Measurements from ENCODE around the gene ALG2. TPM values are rescaled to one million over a fixed set of nuclear protein-coding genes. Genes with fewer than 3 reads are reported as not detected.

Gene ALG2
- total RNA-seq, 2 experiments from 2014 or later: 26.5 to 35.2 TPM

DNA sequence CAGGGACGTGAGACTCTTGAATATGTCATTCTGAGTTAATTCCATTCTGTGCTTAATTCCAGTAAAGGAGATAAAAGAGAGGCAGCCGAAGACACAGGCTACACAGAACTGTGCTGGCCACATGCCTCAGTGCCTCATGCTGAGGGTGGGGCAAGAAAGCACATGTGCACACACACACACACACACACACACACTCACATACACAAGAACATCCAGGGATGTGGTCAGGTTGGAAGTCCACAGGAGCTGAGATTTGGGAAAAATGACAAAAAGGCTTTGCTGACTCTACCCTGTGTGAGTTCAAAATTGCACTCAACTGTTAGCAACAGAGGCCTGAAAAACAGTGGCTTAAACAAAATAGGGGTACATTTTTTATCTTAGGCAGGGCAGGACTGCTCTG is 40.5 kb downstream of the ALG2 start:
- ChIA-PET POLR2A (interaction anchor here (0.7 kb wide), 1 partner anchor 629 kb away, joined by 3 read pairs; no protein-coding TSS in a partner anchor), CTCF (ENCODE audit: unreplicated experiment) (no interaction called here)

DNA sequence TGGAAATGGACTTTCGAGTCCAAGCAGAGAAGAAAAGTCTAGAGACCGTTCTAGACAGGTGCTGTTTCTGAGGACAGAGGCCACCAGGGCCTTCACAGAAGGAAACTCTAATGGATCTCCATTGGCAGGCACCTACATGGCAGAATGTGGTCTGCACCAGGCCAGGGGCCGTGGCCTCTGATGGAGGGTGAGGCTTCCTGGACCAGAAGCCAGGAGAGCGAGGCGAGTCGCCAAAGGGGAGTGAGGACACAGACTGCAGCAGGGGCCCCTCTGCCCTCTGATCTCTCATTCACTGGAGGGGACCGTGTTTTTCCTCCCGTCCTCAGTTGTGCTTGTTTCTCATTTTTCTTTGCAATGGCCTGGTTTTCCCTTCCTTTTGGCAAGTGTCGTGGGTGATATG is 41.1 kb downstream of the ALG2 start:
- no peak overlapping the region for H3K4me3 ChIP-seq (ENCODE audit: low read depth, low read length, poor library complexity, severe bottlenecking)
- no peak for DNase-seq (ENCODE audit: low spot score)
- intact Hi-C loops (cut with micrococcal nuclease; ENCODE audit: unreplicated experiment): loop anchor here (10.0 kb wide), 7 partner anchors 154 to 1414 kb away; no protein-coding TSS in a partner anchor
- ChIA-PET POLR2A (no interaction called here), CTCF (ENCODE audit: unreplicated experiment) (no interaction called here)
- H3K4me1 ChIP-seq (ENCODE audit: insufficient read depth, low read length, poor library complexity, severe bottlenecking): peaks cover 7% of the 10 kb centered on the region
- BruUV-seq (replicated peaks): no TSS peak
- H3K79me2 ChIP-seq (ENCODE audit: insufficient read depth, low read depth, low read length): no peaks in the 10 kb centered on the region
- H3K27ac ChIP-seq (ENCODE audit: low read depth, low read length, poor library complexity, severe bottlenecking): no peak overlapping the region
- no peak overlapping the region for H3K4me2 ChIP-seq (ENCODE audit: low read length)
- TF ChIP-seq, protein P1, sequence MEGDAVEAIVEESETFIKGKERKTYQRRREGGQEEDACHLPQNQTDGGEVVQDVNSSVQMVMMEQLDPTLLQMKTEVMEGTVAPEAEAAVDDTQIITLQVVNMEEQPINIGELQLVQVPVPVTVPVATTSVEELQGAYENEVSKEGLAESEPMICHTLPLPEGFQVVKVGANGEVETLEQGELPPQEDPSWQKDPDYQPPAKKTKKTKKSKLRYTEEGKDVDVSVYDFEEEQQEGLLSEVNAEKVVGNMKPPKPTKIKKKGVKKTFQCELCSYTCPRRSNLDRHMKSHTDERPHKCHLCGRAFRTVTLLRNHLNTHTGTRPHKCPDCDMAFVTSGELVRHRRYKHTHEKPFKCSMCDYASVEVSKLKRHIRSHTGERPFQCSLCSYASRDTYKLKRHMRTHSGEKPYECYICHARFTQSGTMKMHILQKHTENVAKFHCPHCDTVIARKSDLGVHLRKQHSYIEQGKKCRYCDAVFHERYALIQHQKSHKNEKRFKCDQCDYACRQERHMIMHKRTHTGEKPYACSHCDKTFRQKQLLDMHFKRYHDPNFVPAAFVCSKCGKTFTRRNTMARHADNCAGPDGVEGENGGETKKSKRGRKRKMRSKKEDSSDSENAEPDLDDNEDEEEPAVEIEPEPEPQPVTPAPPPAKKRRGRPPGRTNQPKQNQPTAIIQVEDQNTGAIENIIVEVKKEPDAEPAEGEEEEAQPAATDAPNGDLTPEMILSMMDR (conservative IDR thresholded peaks at IDR 0.05; ENCODE audit: low read length): no peak
- TF ChIP-seq EZH2phosphoT487 (IDR thresholded peaks at IDR 0.05; ENCODE audit: borderline replicate concordance, low read depth, low read length): no peak
- no peaks in the 10 kb centered on the region for H4K20me1 ChIP-seq (ENCODE audit: insufficient read depth, low read length)
- no peak overlapping the region for H2AFZ ChIP-seq (ENCODE audit: low read length)
- H3K9me2 ChIP-seq (ENCODE audit: insufficient read depth, low read length): no peaks in the 10 kb centered on the region
- H3K36me3 ChIP-seq (ENCODE audit: insufficient read depth, low read length): no peaks in the 10 kb centered on the region
- no peaks in the 10 kb centered on the region for H3K9me3 ChIP-seq (ENCODE audit: low read length)

More for the DNA sequence above, 40.5 kb downstream of the ALG2 start:
- Histone ChIP-seq H3K36me3 (ENCODE audit: insufficient read depth, low read length) (no peaks in the 10 kb centered on the region), H3K9me2 (ENCODE audit: insufficient read depth, low read length) (no peaks in the 10 kb centered on the region), H2AFZ (ENCODE audit: low read length) (peak overlapping the region; percentile 77), H3K4me2 (ENCODE audit: low read length) (no peak overlapping the region), H3K9me3 (ENCODE audit: low read length) (no peaks in the 10 kb centered on the region), H3K4me1 (ENCODE audit: insufficient read depth, low read length, poor library complexity, severe bottlenecking) (peaks cover 8% of the 10 kb centered on the region), H3K79me2 (ENCODE audit: insufficient read depth, low read depth, low read length) (no peaks in the 10 kb centered on the region), H3K27ac (ENCODE audit: low read depth, low read length, poor library complexity, severe bottlenecking) (no peak overlapping the region), H3K4me3 (ENCODE audit: low read depth, low read length, poor library complexity, severe bottlenecking) (no peak overlapping the region), H4K20me1 (ENCODE audit: insufficient read depth, low read length) (no peaks in the 10 kb centered on the region)
- no peak for DNase-seq (ENCODE audit: low spot score)
- intact Hi-C loops (cut with micrococcal nuclease; ENCODE audit: unreplicated experiment): loop anchor here (10.0 kb wide), 7 partner anchors 154 to 1414 kb away; no protein-coding TSS in a partner anchor
- no TSS peak for BruUV-seq (replicated peaks)
- TF ChIP-seq EZH2phosphoT487 (IDR thresholded peaks at IDR 0.05; ENCODE audit: borderline replicate concordance, low read depth, low read length): no peak
- TF ChIP-seq, protein P1 (conservative IDR thresholded peaks at IDR 0.05; ENCODE audit: low read length): no peak

DNA sequence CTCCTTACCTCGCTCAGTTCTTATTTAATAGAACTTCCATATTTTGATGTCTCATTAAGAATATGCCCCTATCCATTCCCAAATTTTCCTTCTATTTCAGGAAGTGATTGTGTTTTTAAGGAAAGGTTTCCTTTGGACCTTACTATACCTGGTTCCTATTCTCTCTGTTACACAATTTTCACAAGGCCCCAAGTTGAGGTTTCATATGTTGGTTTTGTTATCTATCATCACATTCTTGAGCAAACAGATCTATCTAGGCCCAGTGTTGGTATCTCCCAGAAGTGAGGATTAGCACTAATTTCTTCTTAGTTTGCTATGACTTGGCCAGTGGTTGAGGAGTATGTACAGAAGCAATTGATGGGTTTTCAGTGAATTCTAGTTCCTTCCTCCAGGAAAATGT is 41.5 kb downstream of the ALG2 start:
- DNase-seq (ENCODE audit: low spot score): no peak
- no peak for TF ChIP-seq EZH2phosphoT487 (IDR thresholded peaks at IDR 0.05; ENCODE audit: borderline replicate concordance, low read depth, low read length)
- TF ChIP-seq, protein P1 (conservative IDR thresholded peaks at IDR 0.05; ENCODE audit: low read length): no peak
- H3K9me2 ChIP-seq (ENCODE audit: insufficient read depth, low read length): no peaks in the 10 kb centered on the region
- CTCF ChIA-PET (ENCODE audit: unreplicated experiment): no interaction called here
- H2AFZ ChIP-seq (ENCODE audit: low read length): no peak overlapping the region
- H3K9me3 ChIP-seq (ENCODE audit: low read length): no peaks in the 10 kb centered on the region
- no peak overlapping the region for H3K27ac ChIP-seq (ENCODE audit: low read depth, low read length, poor library complexity, severe bottlenecking)
- no TSS peak for BruUV-seq (replicated peaks)
- no peaks in the 10 kb centered on the region for H4K20me1 ChIP-seq (ENCODE audit: insufficient read depth, low read length)
- H3K4me3 ChIP-seq (ENCODE audit: low read depth, low read length, poor library complexity, severe bottlenecking): no peak overlapping the region
- H3K4me1 ChIP-seq (ENCODE audit: insufficient read depth, low read length, poor library complexity, severe bottlenecking): peaks cover 7% of the 10 kb centered on the region
- H3K79me2 ChIP-seq (ENCODE audit: insufficient read depth, low read depth, low read length): no peaks in the 10 kb centered on the region
- H3K36me3 ChIP-seq (ENCODE audit: insufficient read depth, low read length): no peaks in the 10 kb centered on the region
- POLR2A ChIA-PET: interaction anchor here (0.8 kb wide), 1 partner anchor 32 kb away, joined by 3 read pairs; no protein-coding TSS in a partner anchor
- no peak overlapping the region for H3K4me2 ChIP-seq (ENCODE audit: low read length)
- intact Hi-C loops (cut with micrococcal nuclease; ENCODE audit: unreplicated experiment): loop anchor here (10.0 kb wide), 7 partner anchors 155 to 1415 kb away; no protein-coding TSS in a partner anchor
